ENCODE results near the gene ZNF8.

- TF ChIP-seq YY1 (IDR thresholded peaks at IDR 0.05; ENCODE audit: low read depth, low read length) = no peak
- no peak for TF ChIP-seq EP300 (IDR thresholded peaks at IDR 0.05; ENCODE audit: borderline replicate concordance in 1 of 2, control insufficient read depth in 1 of 2, low read depth in 2 of 2, low read length in 2 of 2)
- no peak for TF ChIP-seq MXI1 (IDR thresholded peaks at IDR 0.05; ENCODE audit: low read depth, low read length)
- TF ChIP-seq CTCF (IDR thresholded peaks at IDR 0.05 in 2 of 3, conservative IDR thresholded peaks at IDR 0.05 in 1 of 3; ENCODE audit: control insufficient read depth in 2 of 3, extremely low read depth in 1 of 3, insufficient read depth in 1 of 3, low read depth in 3 of 3, low read length in 3 of 3) = no peak
- no peak for TF ChIP-seq CEBPZ (IDR thresholded peaks at IDR 0.05; ENCODE audit: low read depth, low read length)
- no peak for TF ChIP-seq SRF (IDR thresholded peaks at IDR 0.05; ENCODE audit: low read depth in 2 of 2, low read length in 2 of 2)
- no peak for TF ChIP-seq MYC (IDR thresholded peaks at IDR 0.05; ENCODE audit: insufficient read depth, insufficient read length, insufficient replicate concordance, low read length, severe bottlenecking)
- TF ChIP-seq TAF1 (IDR thresholded peaks at IDR 0.05; ENCODE audit: borderline replicate concordance, low read depth, low read length) = no peak
- no peak for TF ChIP-seq REST (IDR thresholded peaks at IDR 0.05; ENCODE audit: low read depth, low read length)
- TF ChIP-seq ASH2L (IDR thresholded peaks at IDR 0.05; ENCODE audit: borderline replicate concordance, low read depth) = no peak
Observed at GRCh38 chr19:58252102-58252685, 26.6 kb upstream of the ZNF8 start.

Data from GM12878 (cell line).